IMR-90 (cell line): ENCODE data around the gene SLC24A2. TPM values are rescaled to one million over a fixed set of nuclear protein-coding genes. Genes with fewer than 3 reads are reported as not detected.

ENCODE experiments used
- ATAC-seq: fragments of 200-7000 bp; cut with Tn5 transposase; 2 replicates; pipeline ENCODE4 v1.9.1; 2020; ENCODE audit warnings: low read depth, mild to moderate bottlenecking, moderate library complexity
- Bru-seq: library from RNA; stranded (reverse); fragments of 400-500 nt; gene quantifications from one replicate; lab custom pipeline; 2021; lab: Mats Ljungman, UMichigan
- BruChase-seq, 2 experiments: library from RNA; stranded (reverse); fragments of 400-500 nt; gene quantifications; one replicate each; lab custom pipeline; 2021; lab: Mats Ljungman, UMichigan
- BruUV-seq: library from RNA; stranded (reverse); fragments of 400-500 nt; replicated peaks from 2 replicates; lab custom pipeline; 2021; lab: Mats Ljungman, UMichigan
- CTCF ChIA-PET: fragments of 300-600 bp; formaldehyde crosslinking; extraction: SDS; loops from one replicate; lab custom pipeline; 2021; ENCODE audit warnings: antibody characterized with exemption; lab: Yijun Ruan, JAX
- POLR2A ChIA-PET: fragments of 300-600 bp; sonication (Branson Sonifier 250); formaldehyde crosslinking; loops from one replicate; lab custom pipeline; 2022; ENCODE audit warnings: antibody characterized with exemption; ENCODE audit not compliant: unreplicated experiment; lab: Charles Lee
- DNase-seq: peaks from one replicate; pipeline ENCODE4 v3.0.0; 2013
- H2AFZ ChIP-seq: replicated peaks from 2 replicates; pipeline ENCODE3; 2013; ENCODE audit warnings: low read length, mild to moderate bottlenecking; ENCODE audit not compliant: poor library complexity
- H2AK5ac ChIP-seq: 2 replicates; pipeline ENCODE4 v1.6.1; 2013; ENCODE audit warnings: low read depth, low read length, inconsistent platforms
- H2AK9ac ChIP-seq: replicated peaks from 2 replicates; pipeline ENCODE3; 2013; ENCODE audit warnings: mild to moderate bottlenecking, low read depth, low read length, moderate library complexity; ENCODE audit not compliant: poor library complexity
- H2BK120ac ChIP-seq: 2 replicates; pipeline ENCODE4 v1.6.1; 2013; ENCODE audit warnings: low read depth, low read length, inconsistent platforms
- H2BK15ac ChIP-seq: 3 replicates; pipeline ENCODE4 v1.6.1; 2013; ENCODE audit warnings: low read depth, low read length, inconsistent platforms
- H2BK20ac ChIP-seq: 2 replicates; pipeline ENCODE4 v1.6.1; 2013; ENCODE audit warnings: low read depth, mild to moderate bottlenecking, inconsistent platforms, low read length, moderate library complexity
- H2BK5ac ChIP-seq: 2 replicates; pipeline ENCODE4 v1.6.1; 2013; ENCODE audit warnings: mild to moderate bottlenecking, low read depth, low read length, inconsistent platforms; ENCODE audit not compliant: poor library complexity, severe bottlenecking
- H3K14ac ChIP-seq: replicated peaks from 2 replicates; pipeline ENCODE4 v1.6.1; 2013; ENCODE audit warnings: low read depth, low read length, inconsistent platforms
- H3K18ac ChIP-seq: 2 replicates; pipeline ENCODE4 v1.6.1; 2013; ENCODE audit warnings: low read depth, low read length, control low read depth
- H3K23ac ChIP-seq: 2 replicates; pipeline ENCODE4 v1.6.1; 2013; ENCODE audit warnings: low read depth, low read length, inconsistent platforms
- H3K27ac ChIP-seq: 2 replicates; pipeline ENCODE4 v1.5.1; 2013; ENCODE audit warnings: mild to moderate bottlenecking, control low read depth, low read length; ENCODE audit not compliant: insufficient read depth
- H3K27me3 ChIP-seq: 2 replicates; pipeline ENCODE4 v1.6.1; 2013; ENCODE audit warnings: low read length; ENCODE audit not compliant: control insufficient read depth, insufficient read depth
- H3K36me3 ChIP-seq: 2 replicates; pipeline ENCODE4 v1.6.1; 2013; ENCODE audit warnings: low read length, mixed read lengths; ENCODE audit not compliant: control insufficient read depth, insufficient read depth
- H3K4ac ChIP-seq: 2 replicates; pipeline ENCODE4 v1.6.1; 2013; ENCODE audit warnings: low read depth, low read length, inconsistent platforms
- H3K4me1 ChIP-seq: 2 replicates; pipeline ENCODE4 v1.6.1; 2013; ENCODE audit warnings: low read length, mixed read lengths; ENCODE audit not compliant: control insufficient read depth, insufficient read depth
- H3K4me2 ChIP-seq: 2 replicates; pipeline ENCODE4 v1.6.1; 2013; ENCODE audit warnings: low read depth, mild to moderate bottlenecking, control low read depth, low read length, moderate library complexity
- H3K4me3 ChIP-seq: 2 replicates; pipeline ENCODE4 v1.5.1; 2013; ENCODE audit warnings: low read depth, mild to moderate bottlenecking, control low read depth, low read length, moderate library complexity; ENCODE audit not compliant: insufficient read depth
- H3K56ac ChIP-seq: 2 replicates; pipeline ENCODE4 v1.6.1; 2013; ENCODE audit warnings: low read length, inconsistent platforms; ENCODE audit not compliant: insufficient read depth; ENCODE audit errors: extremely low read depth
- H3K79me1 ChIP-seq, 2 experiments: 2 replicates each; pipeline ENCODE4 v1.6.1; 2013; ENCODE audit warnings: low read length in 2 of 2, inconsistent platforms in 1 of 2, low read depth in 1 of 2
- H3K9ac ChIP-seq: 2 replicates; pipeline ENCODE4 v1.6.1; 2013; ENCODE audit warnings: low read depth, low read length, control low read depth
- H3K9me1 ChIP-seq: 2 replicates; pipeline ENCODE4 v1.6.1; 2013; ENCODE audit warnings: low read length, inconsistent platforms; ENCODE audit not compliant: insufficient read depth
- H3K9me3 ChIP-seq: 2 replicates; pipeline ENCODE4 v1.6.1; 2013; ENCODE audit warnings: low read length; ENCODE audit not compliant: control insufficient read depth, insufficient read depth
- H4K20me1 ChIP-seq: 2 replicates; pipeline ENCODE4 v1.6.1; 2013; ENCODE audit warnings: low read length, inconsistent platforms; ENCODE audit not compliant: insufficient read depth
- H4K5ac ChIP-seq: 2 replicates; pipeline ENCODE4 v1.6.1; 2013; ENCODE audit warnings: mild to moderate bottlenecking, low read depth, low read length, control low read depth
- H4K8ac ChIP-seq, 2 experiments: 2 replicates each; pipeline ENCODE4 v1.6.1; 2013; ENCODE audit warnings: low read depth in 2 of 2, low read length in 2 of 2, control low read depth in 1 of 2, inconsistent platforms in 1 of 2
- H4K91ac ChIP-seq: 2 replicates; pipeline ENCODE4 v1.6.1; 2013; ENCODE audit warnings: low read depth, low read length, inconsistent platforms; ENCODE audit not compliant: insufficient read depth
- CHD1 ChIP-seq: IDR thresholded peaks from 2 replicates; pipeline ENCODE4 v1.6.1; 2012; ENCODE audit warnings: low read depth, low read length, improper control_type of control experiment
- FOS ChIP-seq: fragments of 150-350 bp; IDR thresholded peaks from 2 replicates; pipeline ENCODE4 v1.6.1; 2016; ENCODE audit warnings: low read depth, low read length
- NFE2L2 ChIP-seq: fragments of 150-350 bp; IDR thresholded peaks from 2 replicates; pipeline ENCODE4 v1.6.1; 2016; ENCODE audit warnings: low read depth, mild to moderate bottlenecking, low read length
- POLR2A ChIP-seq: IDR thresholded peaks from 2 replicates; pipeline ENCODE4 v1.6.1; 2012; ENCODE audit warnings: mild to moderate bottlenecking, low read depth, low read length
- RCOR1 ChIP-seq: IDR thresholded peaks from 2 replicates; pipeline ENCODE4 v1.6.1; 2012; ENCODE audit warnings: mild to moderate bottlenecking, low read length, improper control_type of control experiment; ENCODE audit not compliant: insufficient replicate concordance
- SMC3 ChIP-seq: fragments of 150-350 bp; IDR thresholded peaks from 2 replicates; pipeline ENCODE4 v1.6.1; 2016; ENCODE audit warnings: low read depth, mild to moderate bottlenecking, antibody characterized with exemption, low read length, moderate library complexity
- WGBS, 2 experiments: methylation state at CpG; one replicate each; pipeline versions ENCODE4 v1.1.5 to v1.1.7; 2013; ENCODE audit warnings: missing lambda C conversion rate in 2 of 2; ENCODE audit not compliant: insufficient read length in 1 of 2; ENCODE audit errors: extremely low coverage in 2 of 2; 5-methylcytosine and 5-hydroxymethylcytosine counted together
- dilution Hi-C: fragments of 300-500 bp; cut with HindIII; formaldehyde crosslinking; loops from one replicate; pipeline ENCODE4 v1.14.3; 2018; ENCODE audit warnings: low sequenced_read_pairs; ENCODE audit not compliant: unreplicated experiment
- in situ Hi-C: fragments of 300-500 bp; cut with MboI; formaldehyde crosslinking; loops from 3 replicates; pipeline ENCODE4 v1.14.3; 2019; ENCODE audit warnings: low sequenced_read_pairs, inconsistent platforms, mixed read lengths
- intact Hi-C: fragments of 100-400 bp; cut with micrococcal nuclease; formaldehyde crosslinking; loops from 2 replicates; pipeline ENCODE4 v1.10.0; 2022
- long read RNA-seq: library from polyadenylated mRNA; unstranded; transcript quantifications from one replicate; pipeline ENCODE4 v2.0.0, GENCODE V29; 2021; ENCODE audit not compliant: unreplicated experiment
- polyA plus RNA-seq, 3 experiments: library from polyadenylated mRNA; depleted of rRNA; stranded (reverse); fragments of >200 nt; gene quantifications; 2 replicates each; pipeline ENCODE4 v1.2.3, GENCODE V29; 2012; ENCODE audit warnings: low replicate concordance in 1 of 3
- total RNA-seq: library from RNA; depleted of rRNA; stranded (reverse); fragments of >200 nt; gene quantifications from 2 replicates; pipeline ENCODE4 v1.2.3, GENCODE V29; 2012; rRNA removed
- TF ChIP-seq, protein P1 (sequence below): conservative IDR thresholded peaks from 2 replicates; pipeline ENCODE4 v1.5.1; 2012; ENCODE audit warnings: mild to moderate bottlenecking, low read depth, low read length, improper control_type of control experiment
- TF ChIP-seq, protein P2 (sequence below): fragments of 150-350 bp; IDR thresholded peaks from 2 replicates; pipeline ENCODE4 v1.6.1; 2017; ENCODE audit warnings: mild to moderate bottlenecking, antibody characterized with exemption, low read length, low read depth
- TF ChIP-seq, protein P3 (sequence below): fragments of 150-350 bp; IDR thresholded peaks from 2 replicates; pipeline ENCODE4 v1.6.1; 2016; ENCODE audit warnings: low read depth, mild to moderate bottlenecking, low read length, moderate library complexity, borderline replicate concordance

SLC24A2 gene
- not detected in 2 replicates for total RNA-seq
- not detected in 2 replicates for polyA plus RNA-seq (2012; rRNA removed)
- not detected in 2 replicates for polyA plus RNA-seq (2012; cell fraction: cytosol; rRNA removed)
- polyA plus RNA-seq (2012; cell fraction: nucleus; rRNA removed; ENCODE audit: low replicate concordance) = under 0.01 TPM in 1 of 2 replicates, not detected in the other
- percentile 1 among the genes with signal in this experiment for Bru-seq, nascent RNA
- BruChase-seq, experiment 1, labeled RNA remaining after a 6-hour chase = percentile 3 among the genes with signal in this experiment
- BruChase-seq, experiment 2, labeled RNA remaining after a 2-hour chase = percentile 1 among the genes with signal in this experiment
- long read RNA-seq = 0 reads

DNA sequence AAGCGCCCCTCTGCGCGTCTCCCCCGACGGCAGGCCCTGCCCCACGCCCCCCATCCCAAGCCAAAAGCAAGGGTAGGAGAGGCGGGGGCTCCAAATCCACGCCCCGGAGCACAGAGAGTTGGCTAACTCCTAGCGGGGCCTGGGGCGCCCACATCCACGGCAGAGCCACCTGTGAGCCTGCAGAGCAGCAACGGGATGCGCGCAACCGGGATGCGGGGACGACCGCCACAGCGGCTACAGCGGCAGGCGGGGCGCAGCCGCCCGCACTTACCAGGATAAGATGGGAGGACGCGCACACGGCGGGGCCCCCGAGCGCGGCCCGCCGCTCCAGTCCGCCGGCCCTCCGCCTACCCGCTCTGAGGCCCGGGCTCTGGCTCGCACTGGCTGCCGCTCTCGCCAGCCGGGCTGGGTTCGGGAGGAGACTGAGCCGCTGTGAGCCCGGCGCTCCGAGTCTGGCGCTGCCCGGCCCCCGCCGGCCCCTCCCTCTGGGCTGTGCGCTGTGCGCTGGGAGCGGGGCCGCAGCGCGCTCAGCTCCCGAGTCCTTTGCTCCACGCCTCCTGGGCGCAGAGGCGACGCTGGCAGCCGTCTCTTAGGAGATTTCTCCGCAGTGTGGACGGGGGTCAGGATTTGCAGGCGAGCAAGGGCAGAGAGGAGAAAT, at the start of gene SLC24A2:
Gene SLC24A2, minus strand, starts transcription at position 424 of the 658 bp plus-strand sequence.
- TF ChIP-seq NFE2L2 = no peak
- no peak for TF ChIP-seq FOS
- no peak for TF ChIP-seq SMC3
- TF ChIP-seq, protein P1, sequence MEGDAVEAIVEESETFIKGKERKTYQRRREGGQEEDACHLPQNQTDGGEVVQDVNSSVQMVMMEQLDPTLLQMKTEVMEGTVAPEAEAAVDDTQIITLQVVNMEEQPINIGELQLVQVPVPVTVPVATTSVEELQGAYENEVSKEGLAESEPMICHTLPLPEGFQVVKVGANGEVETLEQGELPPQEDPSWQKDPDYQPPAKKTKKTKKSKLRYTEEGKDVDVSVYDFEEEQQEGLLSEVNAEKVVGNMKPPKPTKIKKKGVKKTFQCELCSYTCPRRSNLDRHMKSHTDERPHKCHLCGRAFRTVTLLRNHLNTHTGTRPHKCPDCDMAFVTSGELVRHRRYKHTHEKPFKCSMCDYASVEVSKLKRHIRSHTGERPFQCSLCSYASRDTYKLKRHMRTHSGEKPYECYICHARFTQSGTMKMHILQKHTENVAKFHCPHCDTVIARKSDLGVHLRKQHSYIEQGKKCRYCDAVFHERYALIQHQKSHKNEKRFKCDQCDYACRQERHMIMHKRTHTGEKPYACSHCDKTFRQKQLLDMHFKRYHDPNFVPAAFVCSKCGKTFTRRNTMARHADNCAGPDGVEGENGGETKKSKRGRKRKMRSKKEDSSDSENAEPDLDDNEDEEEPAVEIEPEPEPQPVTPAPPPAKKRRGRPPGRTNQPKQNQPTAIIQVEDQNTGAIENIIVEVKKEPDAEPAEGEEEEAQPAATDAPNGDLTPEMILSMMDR = no peak
- TF ChIP-seq, protein P2, sequence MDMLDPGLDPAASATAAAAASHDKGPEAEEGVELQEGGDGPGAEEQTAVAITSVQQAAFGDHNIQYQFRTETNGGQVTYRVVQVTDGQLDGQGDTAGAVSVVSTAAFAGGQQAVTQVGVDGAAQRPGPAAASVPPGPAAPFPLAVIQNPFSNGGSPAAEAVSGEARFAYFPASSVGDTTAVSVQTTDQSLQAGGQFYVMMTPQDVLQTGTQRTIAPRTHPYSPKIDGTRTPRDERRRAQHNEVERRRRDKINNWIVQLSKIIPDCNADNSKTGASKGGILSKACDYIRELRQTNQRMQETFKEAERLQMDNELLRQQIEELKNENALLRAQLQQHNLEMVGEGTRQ = no peak
- TF ChIP-seq POLR2A = no peak
- no peak for TF ChIP-seq CHD1
- TF ChIP-seq, protein P3, sequence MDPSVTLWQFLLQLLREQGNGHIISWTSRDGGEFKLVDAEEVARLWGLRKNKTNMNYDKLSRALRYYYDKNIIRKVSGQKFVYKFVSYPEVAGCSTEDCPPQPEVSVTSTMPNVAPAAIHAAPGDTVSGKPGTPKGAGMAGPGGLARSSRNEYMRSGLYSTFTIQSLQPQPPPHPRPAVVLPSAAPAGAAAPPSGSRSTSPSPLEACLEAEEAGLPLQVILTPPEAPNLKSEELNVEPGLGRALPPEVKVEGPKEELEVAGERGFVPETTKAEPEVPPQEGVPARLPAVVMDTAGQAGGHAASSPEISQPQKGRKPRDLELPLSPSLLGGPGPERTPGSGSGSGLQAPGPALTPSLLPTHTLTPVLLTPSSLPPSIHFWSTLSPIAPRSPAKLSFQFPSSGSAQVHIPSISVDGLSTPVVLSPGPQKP = no peak
- no peak for TF ChIP-seq RCOR1
- H3K79me1 ChIP-seq = no peaks in the 10 kb centered on the region
- WGBS, 2 experiments = 2% methylated on average over 29 of the region's 67 CpGs; no CpG with 5 or more reads in 1 of the 2 experiments
- H3K4me2 ChIP-seq = no peak within 1 kb of the TSS; the same call in 1 of the 2 replicates
- no peak within 1 kb of the TSS for H3K23ac ChIP-seq
- POLR2A ChIA-PET = no interaction called here
- CTCF ChIA-PET = interaction anchor here (0.6 kb wide), 1 partner anchor 9 kb away, joined by 5 read pairs; no protein-coding TSS in a partner anchor
- no peak within 1 kb of the TSS for H3K9ac ChIP-seq
- H2BK5ac ChIP-seq = no peak within 1 kb of the TSS
- no peak within 1 kb of the TSS for H2BK120ac ChIP-seq
- no peaks in the 10 kb centered on the region for H3K9me1 ChIP-seq
- no peak within 1 kb of the TSS for H2BK20ac ChIP-seq
- no peak within 1 kb of the TSS for H4K8ac ChIP-seq
- H3K4ac ChIP-seq = no peak within 1 kb of the TSS
- no peak for ATAC-seq
- in situ Hi-C loops = no loop called here
- intact Hi-C loops = no loop called here
- H2AFZ ChIP-seq = peak within 1 kb of the TSS; percentile 33
- H4K20me1 ChIP-seq = no peaks in the 10 kb centered on the region
- no peak within 1 kb of the TSS for H4K5ac ChIP-seq
- H3K56ac ChIP-seq = no peak within 1 kb of the TSS
- H2BK15ac ChIP-seq = no peak within 1 kb of the TSS
- no peaks in the 10 kb centered on the region for H3K36me3 ChIP-seq
- no peak within 1 kb of the TSS for H3K4me3 ChIP-seq
- H3K27me3 ChIP-seq = peaks cover 12% of the 10 kb centered on the region
- no TSS peak for BruUV-seq
- dilution Hi-C loops = no loop called here
- no peak within 1 kb of the TSS for H3K18ac ChIP-seq
- H4K91ac ChIP-seq = no peak within 1 kb of the TSS
- DNase-seq = no peak
- no peaks in the 10 kb centered on the region for H3K9me3 ChIP-seq
- no peak within 1 kb of the TSS for H3K27ac ChIP-seq
- H2AK9ac ChIP-seq = no peak within 1 kb of the TSS
- H2AK5ac ChIP-seq = no peak within 1 kb of the TSS
- no peaks in the 10 kb centered on the region for H3K4me1 ChIP-seq
- no peak within 1 kb of the TSS for H3K14ac ChIP-seq
